Nephron (organoid): ENCODE measurements around the gene FTMT.

Experiments used
- H3K27ac Mint-ChIP-seq, 3 experiments: 2 replicates each; pipeline ENCODE4 v1.8.0; 2020; ENCODE audit warnings: mixed read lengths in 3 of 3, mild to moderate bottlenecking in 2 of 3, moderate library complexity in 1 of 3
- H3K27me3 Mint-ChIP-seq: 2 replicates; pipeline ENCODE4 v1.8.0; 2021; ENCODE audit warnings: low read depth, mild to moderate bottlenecking, moderate library complexity, mixed read lengths
- H3K36me3 Mint-ChIP-seq: 2 replicates; pipeline ENCODE4 v1.8.0; 2020; ENCODE audit warnings: low read depth, mixed read lengths
- H3K4me1 Mint-ChIP-seq: 2 replicates; pipeline ENCODE4 v1.8.0; 2020; ENCODE audit warnings: mixed read lengths
- H3K4me3 Mint-ChIP-seq, 3 experiments: 2 replicates each; pipeline ENCODE4 v1.8.0; 2020; ENCODE audit warnings: mild to moderate bottlenecking in 3 of 3, mixed read lengths in 3 of 3, moderate library complexity in 2 of 3
- H3K9me3 Mint-ChIP-seq: 2 replicates; pipeline ENCODE4 v1.8.0; 2020; ENCODE audit warnings: mixed read lengths
- TF ChIP-seq, protein P1 (sequence below), 3 experiments: fragments of 200-600 bp; sonication (generic); IDR thresholded peaks; one replicate each; pipeline ENCODE4 v1.5.0; 2021; ENCODE audit warnings: antibody characterized with exemption in 3 of 3; ENCODE audit not compliant: unreplicated experiment in 3 of 3

FTMT gene

DNA sequence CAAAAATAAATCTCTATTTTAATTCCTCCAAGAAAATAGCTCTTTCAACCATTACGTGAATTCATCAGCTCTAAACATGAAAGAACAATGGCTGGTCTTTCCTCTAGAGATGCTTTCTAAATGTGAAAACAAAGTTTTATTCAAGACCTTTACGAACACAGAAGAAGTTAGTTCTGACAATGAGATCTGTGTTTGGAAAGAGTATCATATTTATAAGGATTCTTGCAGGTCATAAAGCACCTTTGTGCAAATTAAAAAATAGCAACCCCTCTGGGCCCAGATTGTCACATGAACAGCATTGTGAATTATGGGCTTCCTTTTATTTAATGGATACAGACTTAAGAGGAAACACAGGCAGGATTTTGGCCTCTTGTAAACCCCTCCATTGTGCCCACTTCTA lies 17.7 kb upstream of the FTMT start:
- no peak overlapping the region for H3K27ac Mint-ChIP-seq
- TF ChIP-seq, protein P1, sequence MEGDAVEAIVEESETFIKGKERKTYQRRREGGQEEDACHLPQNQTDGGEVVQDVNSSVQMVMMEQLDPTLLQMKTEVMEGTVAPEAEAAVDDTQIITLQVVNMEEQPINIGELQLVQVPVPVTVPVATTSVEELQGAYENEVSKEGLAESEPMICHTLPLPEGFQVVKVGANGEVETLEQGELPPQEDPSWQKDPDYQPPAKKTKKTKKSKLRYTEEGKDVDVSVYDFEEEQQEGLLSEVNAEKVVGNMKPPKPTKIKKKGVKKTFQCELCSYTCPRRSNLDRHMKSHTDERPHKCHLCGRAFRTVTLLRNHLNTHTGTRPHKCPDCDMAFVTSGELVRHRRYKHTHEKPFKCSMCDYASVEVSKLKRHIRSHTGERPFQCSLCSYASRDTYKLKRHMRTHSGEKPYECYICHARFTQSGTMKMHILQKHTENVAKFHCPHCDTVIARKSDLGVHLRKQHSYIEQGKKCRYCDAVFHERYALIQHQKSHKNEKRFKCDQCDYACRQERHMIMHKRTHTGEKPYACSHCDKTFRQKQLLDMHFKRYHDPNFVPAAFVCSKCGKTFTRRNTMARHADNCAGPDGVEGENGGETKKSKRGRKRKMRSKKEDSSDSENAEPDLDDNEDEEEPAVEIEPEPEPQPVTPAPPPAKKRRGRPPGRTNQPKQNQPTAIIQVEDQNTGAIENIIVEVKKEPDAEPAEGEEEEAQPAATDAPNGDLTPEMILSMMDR (IDR thresholded peaks at IDR 0.05; ENCODE audit: unreplicated experiment in 3 of 3), result no peak
- H3K36me3 Mint-ChIP-seq, result no peaks in the 10 kb centered on the region
- peaks cover 9% of the 10 kb centered on the region for H3K9me3 Mint-ChIP-seq
- no peak overlapping the region for H3K4me3 Mint-ChIP-seq
- no peaks in the 10 kb centered on the region for H3K4me1 Mint-ChIP-seq
- H3K27me3 Mint-ChIP-seq, result no peaks in the 10 kb centered on the region

DNA sequence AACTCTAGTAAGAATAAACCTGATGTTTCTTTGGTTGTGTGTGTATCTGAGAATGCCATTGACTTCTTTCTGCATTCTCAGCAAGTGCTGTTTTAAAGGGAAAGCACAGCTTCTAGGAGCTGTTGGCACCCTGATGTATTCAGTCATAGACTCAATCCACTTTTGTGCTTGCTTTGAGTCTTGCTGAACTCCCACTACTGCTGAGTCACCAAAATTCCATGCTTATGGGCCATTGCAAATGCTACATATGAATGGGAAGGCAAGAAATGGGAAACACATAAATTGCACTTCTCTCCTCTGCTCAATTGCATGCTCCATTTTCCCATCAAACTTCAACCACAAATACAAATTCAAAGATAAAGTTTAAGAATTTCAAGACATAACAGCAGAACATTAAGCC lies 9.8 kb upstream of the FTMT start:
- H3K4me3 Mint-ChIP-seq, result no peak overlapping the region
- no peaks in the 10 kb centered on the region for H3K36me3 Mint-ChIP-seq
- no peak overlapping the region for H3K27ac Mint-ChIP-seq
- TF ChIP-seq, protein P1 (IDR thresholded peaks at IDR 0.05; ENCODE audit: unreplicated experiment in 3 of 3), result no peak
- no peaks in the 10 kb centered on the region for H3K9me3 Mint-ChIP-seq
- no peaks in the 10 kb centered on the region for H3K4me1 Mint-ChIP-seq
- H3K27me3 Mint-ChIP-seq, result no peaks in the 10 kb centered on the region

DNA sequence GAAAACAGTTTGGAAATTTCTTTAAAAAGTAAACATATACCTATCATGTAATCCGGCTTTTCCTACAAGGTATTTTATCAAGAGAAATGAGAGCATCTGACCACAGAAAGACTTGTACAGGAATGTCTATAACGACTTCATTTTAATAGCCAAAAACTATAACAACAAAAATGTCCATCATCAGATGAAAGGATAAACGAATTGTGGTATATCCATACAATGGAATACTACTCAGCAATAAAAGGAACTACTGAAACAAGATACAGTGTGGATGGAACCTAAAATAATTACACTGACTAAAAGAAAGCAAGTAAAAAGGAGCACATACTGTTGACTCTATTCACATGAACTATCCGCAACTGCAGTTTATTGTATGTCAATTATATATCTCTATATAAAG lies 1.4 kb upstream of the FTMT start:
- peaks cover 3% of the 10 kb centered on the region for H3K9me3 Mint-ChIP-seq
- peaks cover 3% of the 10 kb centered on the region for H3K36me3 Mint-ChIP-seq
- H3K27me3 Mint-ChIP-seq, result no peaks in the 10 kb centered on the region
- no peak overlapping the region for H3K4me3 Mint-ChIP-seq
- no peaks in the 10 kb centered on the region for H3K4me1 Mint-ChIP-seq
- TF ChIP-seq, protein P1 (IDR thresholded peaks at IDR 0.05; ENCODE audit: unreplicated experiment in 3 of 3), result no peak
- H3K27ac Mint-ChIP-seq, result no peak overlapping the region

DNA sequence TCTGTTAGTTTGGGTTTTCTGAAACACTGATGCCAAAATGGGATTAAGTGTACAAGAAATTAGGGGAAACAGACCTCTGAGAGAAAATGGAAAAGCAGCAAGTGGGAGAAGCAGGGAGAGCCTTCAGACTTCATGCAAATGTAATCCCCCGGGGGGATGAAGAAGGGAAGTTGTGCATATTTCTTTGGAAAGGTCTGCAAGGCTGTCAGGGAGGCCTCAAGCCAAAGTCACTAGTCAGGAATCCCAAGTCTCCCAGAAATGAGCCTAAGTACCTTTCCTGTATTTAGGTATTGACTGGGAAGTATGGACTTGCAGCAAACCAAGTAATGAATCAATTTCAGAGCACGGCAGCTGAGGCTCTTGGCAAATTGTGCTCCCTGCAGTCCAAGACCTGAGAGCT lies 2.2 kb downstream of the FTMT start:
- H3K9me3 Mint-ChIP-seq, result peaks cover 3% of the 10 kb centered on the region
- TF ChIP-seq, protein P1 (IDR thresholded peaks at IDR 0.05; ENCODE audit: unreplicated experiment in 3 of 3), result no peak
- peaks cover 3% of the 10 kb centered on the region for H3K36me3 Mint-ChIP-seq
- H3K4me1 Mint-ChIP-seq, result no peaks in the 10 kb centered on the region
- H3K27ac Mint-ChIP-seq, result no peak overlapping the region
- no peaks in the 10 kb centered on the region for H3K27me3 Mint-ChIP-seq
- no peak overlapping the region for H3K4me3 Mint-ChIP-seq

DNA sequence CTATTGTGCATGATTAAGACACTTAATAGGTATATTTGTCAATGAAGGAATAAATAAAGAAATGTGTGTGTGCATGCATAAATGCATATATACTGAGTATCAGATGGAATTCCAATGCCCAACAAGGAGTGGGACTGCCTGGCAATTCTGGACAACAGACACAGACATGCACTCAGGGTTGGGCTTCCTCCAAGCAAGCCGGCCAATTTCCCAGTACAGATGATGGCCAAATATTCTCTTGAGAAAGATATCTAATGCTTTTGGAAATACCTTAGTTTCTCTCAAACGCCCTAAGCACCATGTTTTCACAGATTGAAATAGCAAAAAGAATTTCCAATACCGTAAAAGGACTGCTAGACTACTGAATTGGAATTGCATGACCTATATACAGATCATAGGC lies 11.1 kb downstream of the FTMT start:
- TF ChIP-seq, protein P1 (IDR thresholded peaks at IDR 0.05; ENCODE audit: unreplicated experiment in 3 of 3), result no peak
- peaks cover 4% of the 10 kb centered on the region for H3K27me3 Mint-ChIP-seq
- H3K4me3 Mint-ChIP-seq, result no peak overlapping the region
- no peak overlapping the region for H3K27ac Mint-ChIP-seq
- H3K4me1 Mint-ChIP-seq, result no peaks in the 10 kb centered on the region
- H3K9me3 Mint-ChIP-seq, result no peaks in the 10 kb centered on the region
- no peaks in the 10 kb centered on the region for H3K36me3 Mint-ChIP-seq

DNA sequence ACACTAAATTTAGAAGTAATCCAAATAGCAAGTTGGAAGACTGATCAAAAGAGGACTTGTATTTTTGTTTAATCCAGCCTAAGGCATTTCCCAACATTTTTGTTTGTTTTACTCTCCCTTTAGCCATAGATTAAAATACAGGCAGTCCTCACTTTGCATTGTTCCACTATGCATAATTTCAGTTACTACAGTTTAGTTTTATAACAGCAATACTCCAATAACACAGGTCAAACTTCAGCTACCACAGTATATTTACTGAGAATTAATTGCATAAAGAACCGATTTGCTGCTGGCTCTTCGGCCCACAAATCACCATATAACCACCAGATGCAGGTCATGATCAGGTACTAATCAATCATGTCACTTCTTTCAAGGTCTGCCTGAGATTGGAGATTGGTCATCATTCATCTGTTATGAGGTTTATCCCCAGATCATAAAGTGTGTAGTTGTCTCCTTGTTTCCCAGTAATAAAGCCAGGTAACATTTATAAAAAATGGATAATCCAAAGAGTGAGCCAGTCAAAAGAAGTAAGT lies 12.1 kb downstream of the FTMT start:
- Mint-ChIP-seq H3K4me1 (no peaks in the 10 kb centered on the region), H3K9me3 (no peaks in the 10 kb centered on the region), H3K4me3 (no peak overlapping the region), H3K36me3 (no peaks in the 10 kb centered on the region), H3K27ac (no peak overlapping the region), H3K27me3 (peaks cover 4% of the 10 kb centered on the region)
- TF ChIP-seq, protein P1 (IDR thresholded peaks at IDR 0.05; ENCODE audit: unreplicated experiment in 3 of 3), result no peak
